Left ventricle myocardium superior (tissue), 1 donor: ENCODE results near the gene MARCHF6. TPM values are rescaled to one million over a fixed set of nuclear protein-coding genes. Genes with fewer than 3 reads are reported as not detected.

Experiments
- total RNA-seq: library from RNA; stranded (reverse); fragmentation: NEBNext Ultra II Directional; extraction: Animal tissue kit (Norgen Biotek cat#: 25700); gene quantifications from one replicate; pipeline ENCODE4 v1.2.1, GENCODE V29; 2021
- donor health status: DM: no; HTN: yes; CAD: no; lungs with severe emphysema.

The MARCHF6 gene
- total RNA-seq, 1 donor from 2014 or later = 165 TPM

Other genes starting within 250 kb of the MARCHF6 start
- 19.6 TPM for gene ATPSCKMT, start 103.8 kb upstream of the MARCHF6 start, total RNA-seq
- 95.8 TPM for gene CCT5, start 103.4 kb upstream of the MARCHF6 start, total RNA-seq
- gene CMBL, start 45.8 kb upstream of the MARCHF6 start, total RNA-seq = 48.6 TPM
- 0.20 TPM for gene ROPN1L, start 88.2 kb downstream of the MARCHF6 start, total RNA-seq
- gene ANKRD33B, start 210.4 kb downstream of the MARCHF6 start, total RNA-seq = 6.7 TPM